SH-SY5Y (cell line): ENCODE results near the gene CAP1.

Experiments
- GATA2 ChIP-seq: IDR thresholded peaks from 2 replicates; pipeline ENCODE4 v1.6.1; 2011; ENCODE audit warnings: mild to moderate bottlenecking, low read depth, low read length
- GATA3 ChIP-seq: IDR thresholded peaks from 2 replicates; pipeline ENCODE4 v1.6.1; 2011; ENCODE audit warnings: low read depth, mild to moderate bottlenecking, low read length, moderate library complexity

DNA sequence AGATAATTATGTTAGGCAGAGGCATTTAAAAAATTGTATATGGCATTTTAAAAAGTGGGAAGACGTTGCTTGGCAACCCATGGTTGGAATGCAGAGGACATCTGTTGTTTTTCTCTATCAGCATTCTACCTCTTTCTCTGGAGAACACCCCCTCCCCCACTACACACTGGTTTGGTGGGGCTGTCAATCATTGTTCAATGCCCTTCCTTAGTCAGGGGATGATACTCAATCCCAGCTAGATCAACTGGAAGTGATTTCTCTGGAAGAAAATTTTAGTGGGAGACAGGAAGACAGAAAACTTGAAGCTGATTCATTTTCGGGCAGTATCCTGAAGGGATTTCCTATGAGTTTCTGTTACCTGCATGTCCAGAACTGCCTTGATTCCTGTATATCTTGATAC, 35.7 kb upstream of the CAP1 start:
- TF ChIP-seq GATA3: no peak
- TF ChIP-seq GATA2: no peak
